ENCODE data around the gene DDX39B.

GRCh38 chr6:31530659-31531058, 11.1 kb downstream of the DDX39B start:
- TF ChIP-seq, protein P1, sequence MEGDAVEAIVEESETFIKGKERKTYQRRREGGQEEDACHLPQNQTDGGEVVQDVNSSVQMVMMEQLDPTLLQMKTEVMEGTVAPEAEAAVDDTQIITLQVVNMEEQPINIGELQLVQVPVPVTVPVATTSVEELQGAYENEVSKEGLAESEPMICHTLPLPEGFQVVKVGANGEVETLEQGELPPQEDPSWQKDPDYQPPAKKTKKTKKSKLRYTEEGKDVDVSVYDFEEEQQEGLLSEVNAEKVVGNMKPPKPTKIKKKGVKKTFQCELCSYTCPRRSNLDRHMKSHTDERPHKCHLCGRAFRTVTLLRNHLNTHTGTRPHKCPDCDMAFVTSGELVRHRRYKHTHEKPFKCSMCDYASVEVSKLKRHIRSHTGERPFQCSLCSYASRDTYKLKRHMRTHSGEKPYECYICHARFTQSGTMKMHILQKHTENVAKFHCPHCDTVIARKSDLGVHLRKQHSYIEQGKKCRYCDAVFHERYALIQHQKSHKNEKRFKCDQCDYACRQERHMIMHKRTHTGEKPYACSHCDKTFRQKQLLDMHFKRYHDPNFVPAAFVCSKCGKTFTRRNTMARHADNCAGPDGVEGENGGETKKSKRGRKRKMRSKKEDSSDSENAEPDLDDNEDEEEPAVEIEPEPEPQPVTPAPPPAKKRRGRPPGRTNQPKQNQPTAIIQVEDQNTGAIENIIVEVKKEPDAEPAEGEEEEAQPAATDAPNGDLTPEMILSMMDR (IDR thresholded peaks at IDR 0.05; ENCODE audit: low read length), result no peak
- TF ChIP-seq EZH2 (IDR thresholded peaks at IDR 0.05; ENCODE audit: borderline replicate concordance, low read length), result no peak
